GM13976 (cell line): ENCODE data around the gene TMC5.

Experiments used
- DNase-seq: peaks from one replicate; pipeline ENCODE4 v3.0.0; 2012; ENCODE audit warnings: low spot score
- CTCF ChIP-seq: IDR thresholded peaks from 2 replicates; pipeline ENCODE4 v1.5.1; 2012; ENCODE audit warnings: borderline replicate concordance, mild to moderate bottlenecking; ENCODE audit not compliant: insufficient read depth; ENCODE audit errors: extremely low read depth, missing control alignments, control extremely low read depth
- in situ Hi-C: fragments of 300-500 bp; cut with MboI; formaldehyde crosslinking; loops from one replicate; pipeline ENCODE4 v1.12.0; 2022; ENCODE audit warnings: low sequenced_read_pairs, mixed read lengths, inconsistent platforms; ENCODE audit not compliant: unreplicated experiment

The TMC5 gene

GRCh38 chr16:19472482-19472881 lies 54.8 kb downstream of the TMC5 start:
- DNase-seq, result no peak
- in situ Hi-C loops, result no loop called here
- no peak for TF ChIP-seq CTCF

GRCh38 chr16:19474617-19475016 lies 56.9 kb downstream of the TMC5 start:
- no peak for TF ChIP-seq CTCF
- DNase-seq, result no peak
- in situ Hi-C loops, result no loop called here

GRCh38 chr16:19478505-19478904 lies 60.8 kb downstream of the TMC5 start:
- no peak for DNase-seq
- in situ Hi-C loops, result no loop called here
- TF ChIP-seq CTCF, result no peak

- in situ Hi-C loops, result no loop called here
- no peak for DNase-seq
- no peak for TF ChIP-seq CTCF
These were observed 61.6 kb downstream of the TMC5 start for GRCh38 chr16:19479302-19479721.

GRCh38 chr16:19481296-19481695 lies 63.6 kb downstream of the TMC5 start:
- TF ChIP-seq CTCF, result no peak
- in situ Hi-C loops, result no loop called here
- no peak for DNase-seq

- in situ Hi-C loops, result no loop called here
These were observed 64.1 kb downstream of the TMC5 start for GRCh38 chr16:19481769-19482168.

More at GRCh38 chr16:19481769-19482168, 64.1 kb downstream of the TMC5 start:
- no peak for TF ChIP-seq CTCF
- no peak for DNase-seq
